MM.1S (cell line): Measurements from ENCODE around the gene ZSCAN29.

Experiments
- DNase-seq: peaks from one replicate; pipeline ENCODE4 v3.0.0-alpha.2; 2015
- H2AFZ ChIP-seq: fragments of 300-600 bp; sonication (generic); 2 replicates; pipeline ENCODE4 v1.6.0; 2016; ENCODE audit warnings: antibody characterized with exemption, low read length
- H3F3A ChIP-seq: fragments of 300-600 bp; sonication (generic); 2 replicates; pipeline ENCODE4 v1.6.1; 2016; ENCODE audit warnings: mild to moderate bottlenecking, antibody characterized with exemption, low read length, moderate library complexity, mixed read lengths; ENCODE audit not compliant: insufficient read depth
- H3K27ac ChIP-seq: fragments of 300-600 bp; sonication (generic); 2 replicates; pipeline ENCODE4 v1.5.1; 2016; ENCODE audit warnings: mild to moderate bottlenecking, low read length
- H3K27me3 ChIP-seq: fragments of 300-600 bp; sonication (generic); replicated peaks from 2 replicates; pipeline ENCODE4 v1.6.0; 2016; ENCODE audit warnings: low read length; ENCODE audit not compliant: insufficient read depth
- H3K36me3 ChIP-seq: fragments of 300-600 bp; sonication (generic); replicated peaks from 2 replicates; pipeline ENCODE4 v1.6.1; 2016; ENCODE audit warnings: mild to moderate bottlenecking, low read length, mixed read lengths; ENCODE audit not compliant: insufficient read depth
- H3K4me1 ChIP-seq: fragments of 300-600 bp; sonication (generic); 2 replicates; pipeline ENCODE4 v1.6.1; 2016; ENCODE audit warnings: low read length, mixed read lengths
- H3K4me2 ChIP-seq: fragments of 300-600 bp; sonication (generic); 2 replicates; pipeline ENCODE4 v1.6.0; 2016; ENCODE audit warnings: low read depth, low read length
- H3K4me3 ChIP-seq: fragments of 300-600 bp; sonication (generic); 2 replicates; pipeline ENCODE4 v1.5.1; 2016; ENCODE audit warnings: low read length, mixed read lengths
- H3K79me2 ChIP-seq: fragments of 300-600 bp; sonication (generic); 2 replicates; pipeline ENCODE4 v1.6.1; 2016; ENCODE audit warnings: mixed run types, low read length, mixed read lengths
- H3K9ac ChIP-seq: fragments of 300-600 bp; sonication (generic); 2 replicates; pipeline ENCODE4 v1.6.1; 2016; ENCODE audit warnings: low read length, mixed read lengths
- H3K9me2 ChIP-seq: fragments of 300-600 bp; sonication (generic); replicated peaks from 2 replicates; pipeline ENCODE4 v1.6.1; 2016; ENCODE audit warnings: mild to moderate bottlenecking, low read length, mixed read lengths; ENCODE audit not compliant: insufficient read depth
- H3K9me3 ChIP-seq: fragments of 300-600 bp; sonication (generic); replicated peaks from 2 replicates; pipeline ENCODE4 v1.6.1; 2016; ENCODE audit warnings: mild to moderate bottlenecking, low read length, mixed read lengths; ENCODE audit not compliant: insufficient read depth
- H4K20me1 ChIP-seq: fragments of 300-600 bp; sonication (generic); 2 replicates; pipeline ENCODE4 v1.6.1; 2016; ENCODE audit warnings: mild to moderate bottlenecking, low read length, moderate library complexity, mixed read lengths; ENCODE audit not compliant: insufficient read depth
- EZH2 ChIP-seq: fragments of 300-600 bp; sonication (generic); optimal IDR thresholded peaks from 2 replicates; pipeline ENCODE3; 2017; ENCODE audit warnings: low read depth, mild to moderate bottlenecking, antibody characterized with exemption, low read length, mixed read lengths
- EZH2phosphoT487 ChIP-seq: fragments of 300-600 bp; sonication (generic); IDR thresholded peaks from 2 replicates; pipeline ENCODE4 v1.6.1; 2018; ENCODE audit warnings: antibody characterized with exemption, low read length
- TF ChIP-seq, protein P1 (sequence below): fragments of 300-600 bp; sonication (generic); IDR thresholded peaks from 2 replicates; pipeline ENCODE4 v1.5.1; 2016; ENCODE audit warnings: antibody characterized with exemption, low read length, mixed read lengths

ZSCAN29 gene

DNA sequence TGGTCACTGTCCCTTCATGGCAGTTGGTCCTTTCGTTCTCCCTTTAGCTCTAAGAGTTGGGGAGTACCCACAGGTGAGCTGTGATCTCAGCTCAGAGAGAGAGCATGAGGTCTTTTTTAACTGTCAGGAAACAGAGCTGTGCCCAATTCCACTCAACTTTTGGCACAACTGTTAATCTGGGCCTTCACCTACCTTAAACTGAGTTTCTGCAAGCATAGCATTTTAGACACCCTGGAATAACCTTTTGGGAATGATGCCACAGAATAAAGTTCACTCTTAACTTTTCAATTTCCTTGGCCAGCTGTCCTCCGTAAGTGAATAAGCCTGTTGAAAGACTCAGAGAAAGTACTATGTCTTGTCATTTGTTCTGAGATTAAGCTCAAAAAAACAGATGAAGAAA is 36.0 kb upstream of the ZSCAN29 start:
- peaks cover 3% of the 10 kb centered on the region; the same call in 1 of the 2 replicates for H3K36me3 ChIP-seq
- no peak overlapping the region for H3K27ac ChIP-seq

DNA sequence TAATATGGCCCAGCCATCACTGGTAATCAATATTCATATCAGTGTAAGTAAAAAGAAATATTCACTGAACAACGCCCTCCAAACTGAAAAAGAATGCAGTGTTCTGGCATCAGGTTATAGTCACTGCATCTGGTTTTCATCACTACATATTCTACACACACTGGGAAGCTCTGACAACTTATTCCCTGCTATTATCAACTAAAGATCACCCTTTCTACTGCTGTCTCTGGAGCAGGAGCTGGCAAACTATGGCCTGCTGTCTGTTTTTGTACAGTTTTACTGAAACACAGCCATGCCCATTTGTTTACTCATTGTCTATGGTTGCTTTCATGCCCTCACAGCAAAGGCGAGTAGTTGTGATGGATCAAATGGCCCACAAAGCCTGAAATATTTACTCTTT is 35.3 kb upstream of the ZSCAN29 start:
- TF ChIP-seq EZH2phosphoT487, result no peak
- TF ChIP-seq, protein P1, sequence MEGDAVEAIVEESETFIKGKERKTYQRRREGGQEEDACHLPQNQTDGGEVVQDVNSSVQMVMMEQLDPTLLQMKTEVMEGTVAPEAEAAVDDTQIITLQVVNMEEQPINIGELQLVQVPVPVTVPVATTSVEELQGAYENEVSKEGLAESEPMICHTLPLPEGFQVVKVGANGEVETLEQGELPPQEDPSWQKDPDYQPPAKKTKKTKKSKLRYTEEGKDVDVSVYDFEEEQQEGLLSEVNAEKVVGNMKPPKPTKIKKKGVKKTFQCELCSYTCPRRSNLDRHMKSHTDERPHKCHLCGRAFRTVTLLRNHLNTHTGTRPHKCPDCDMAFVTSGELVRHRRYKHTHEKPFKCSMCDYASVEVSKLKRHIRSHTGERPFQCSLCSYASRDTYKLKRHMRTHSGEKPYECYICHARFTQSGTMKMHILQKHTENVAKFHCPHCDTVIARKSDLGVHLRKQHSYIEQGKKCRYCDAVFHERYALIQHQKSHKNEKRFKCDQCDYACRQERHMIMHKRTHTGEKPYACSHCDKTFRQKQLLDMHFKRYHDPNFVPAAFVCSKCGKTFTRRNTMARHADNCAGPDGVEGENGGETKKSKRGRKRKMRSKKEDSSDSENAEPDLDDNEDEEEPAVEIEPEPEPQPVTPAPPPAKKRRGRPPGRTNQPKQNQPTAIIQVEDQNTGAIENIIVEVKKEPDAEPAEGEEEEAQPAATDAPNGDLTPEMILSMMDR, result no peak
- TF ChIP-seq EZH2, result no peak
- no peaks in the 10 kb centered on the region for H3K79me2 ChIP-seq
- no peaks in the 10 kb centered on the region for H3K27me3 ChIP-seq
- no peak overlapping the region for H2AFZ ChIP-seq
- DNase-seq, result no peak
- no peaks in the 10 kb centered on the region for H3K9me3 ChIP-seq
- H3K36me3 ChIP-seq, result peaks cover 3% of the 10 kb centered on the region; the same call in 1 of the 2 replicates
- H3K4me3 ChIP-seq, result no peak overlapping the region
- H3K4me2 ChIP-seq, result no peak overlapping the region
- H3F3A ChIP-seq, result no peaks in the 10 kb centered on the region
- no peaks in the 10 kb centered on the region for H4K20me1 ChIP-seq
- no peak overlapping the region for H3K9ac ChIP-seq
- H3K27ac ChIP-seq, result no peak overlapping the region
- no peaks in the 10 kb centered on the region for H3K4me1 ChIP-seq
- no peaks in the 10 kb centered on the region for H3K9me2 ChIP-seq

More for the DNA sequence above, 36.0 kb upstream of the ZSCAN29 start:
- Histone ChIP-seq H3K4me3 (no peak overlapping the region), H3K79me2 (no peaks in the 10 kb centered on the region), H4K20me1 (no peaks in the 10 kb centered on the region), H3K9me2 (no peaks in the 10 kb centered on the region), H3K4me2 (no peak overlapping the region), H3K9ac (no peak overlapping the region), H2AFZ (no peak overlapping the region), H3K4me1 (no peaks in the 10 kb centered on the region), H3F3A (no peaks in the 10 kb centered on the region), H3K27me3 (no peaks in the 10 kb centered on the region), H3K9me3 (no peaks in the 10 kb centered on the region)
- DNase-seq, result no peak
- TF ChIP-seq, protein P1, result no peak
- TF ChIP-seq EZH2phosphoT487, result no peak

DNA sequence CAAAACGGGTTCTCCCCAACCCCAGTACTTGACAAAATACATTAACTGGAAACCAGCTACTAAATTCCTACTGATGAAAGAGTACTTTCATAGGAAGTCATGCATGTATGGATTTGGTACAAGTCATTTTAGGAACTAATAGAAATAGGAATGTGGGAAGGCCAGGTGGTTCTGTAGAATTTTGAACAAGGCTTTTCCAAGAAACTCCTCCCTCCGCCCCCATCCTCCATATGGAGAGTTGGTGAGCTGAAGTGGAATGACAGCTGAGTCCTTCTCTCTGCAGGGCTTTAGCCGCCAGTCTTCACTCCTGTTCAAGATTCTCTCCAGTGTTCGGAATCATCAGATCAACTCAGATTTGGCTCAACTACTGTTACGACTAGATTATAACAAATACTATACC is 33.3 kb upstream of the ZSCAN29 start:
- Histone ChIP-seq H3K4me3 (no peak overlapping the region), H2AFZ (no peak overlapping the region), H3F3A (no peaks in the 10 kb centered on the region), H4K20me1 (no peaks in the 10 kb centered on the region), H3K79me2 (no peaks in the 10 kb centered on the region), H3K9ac (no peak overlapping the region), H3K4me2 (no peak overlapping the region), H3K36me3 (peaks cover 3% of the 10 kb centered on the region), H3K9me2 (no peaks in the 10 kb centered on the region), H3K4me1 (no peaks in the 10 kb centered on the region), H3K9me3 (no peaks in the 10 kb centered on the region), H3K27me3 (no peaks in the 10 kb centered on the region), H3K27ac (no peak overlapping the region)
- no peak for TF ChIP-seq EZH2phosphoT487
- TF ChIP-seq, protein P1, result no peak
- no peak for DNase-seq
